Stimulated activated CD8-positive, alpha-beta memory T cell treated with anti-CD3 and anti-CD28 coated beads, Interleukin-15, amount 100 ng/mL, for 24 hours (primary cell): Measurements from ENCODE around the gene WDR55.
"Not testable (repeated sequence)": the region's sequence is repeated elsewhere in the genome, so short reads cannot be mapped to it uniquely, and the experiment has no call there.

Experiments
- DNase-seq: peaks from one replicate; pipeline ENCODE4 v3.0.0-alpha.2; 2020; ENCODE audit warnings: low read depth

The WDR55 gene

DNA sequence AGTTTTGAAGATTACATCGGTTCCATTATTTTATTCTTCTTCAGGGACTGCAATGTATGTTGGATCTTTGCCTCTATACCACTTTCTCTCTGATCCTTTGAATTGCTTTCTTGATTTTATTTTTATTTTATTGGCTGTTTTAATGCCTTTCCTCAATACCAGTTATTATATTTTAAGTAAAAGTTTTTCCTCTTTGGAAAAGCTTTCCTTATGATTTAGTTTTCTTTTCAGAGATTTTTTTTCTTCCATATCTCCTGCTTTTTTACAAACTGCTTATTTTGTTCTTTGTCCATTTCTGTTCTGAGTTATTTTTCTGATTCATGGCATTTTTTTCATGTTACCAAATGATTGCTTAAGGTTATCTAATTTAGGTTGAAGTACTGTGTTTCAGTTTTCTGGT is 47.1 kb downstream of the WDR55 start:
- no peak for DNase-seq

- DNase-seq = no peak
These were observed 48.9 kb downstream of the WDR55 start for GRCh38 chr5:140713562-140714094.

DNA sequence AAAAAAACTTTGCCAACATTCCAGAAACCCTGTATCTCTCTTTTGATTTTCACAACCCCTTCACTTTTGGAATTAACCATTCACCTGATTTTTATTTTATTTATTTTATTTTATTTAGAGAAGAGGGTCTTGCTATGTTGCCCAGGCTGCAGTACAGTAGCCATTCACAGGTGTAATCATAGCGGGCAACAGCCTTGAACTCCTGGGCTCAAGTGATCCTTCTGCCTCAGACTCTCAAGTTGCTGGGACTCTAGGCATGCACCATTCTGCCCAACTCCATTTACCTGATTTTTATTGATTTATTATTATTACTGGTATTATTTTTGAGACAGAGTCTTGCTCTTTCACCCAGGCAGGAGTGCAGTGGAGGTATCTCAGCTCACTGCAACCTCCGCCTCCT is 51.5 kb downstream of the WDR55 start:
- not testable (repeated sequence) for DNase-seq

DNA sequence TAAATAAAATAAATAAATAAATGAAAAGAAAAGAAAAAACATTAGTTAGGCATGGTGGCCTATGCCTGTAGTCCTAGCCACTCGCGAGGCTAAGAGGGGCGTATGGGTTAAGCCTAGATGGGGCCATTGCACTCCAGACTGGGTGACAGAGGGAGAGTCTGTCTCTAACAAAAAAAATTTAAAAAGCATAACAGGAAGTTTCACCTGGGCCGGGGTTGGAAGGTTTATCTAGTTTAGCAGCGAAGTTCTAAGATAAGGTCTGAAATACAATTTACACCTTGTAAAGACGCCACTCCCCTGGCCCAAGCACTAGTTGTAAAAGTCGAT is 53.5 kb downstream of the WDR55 start:
- no peak for DNase-seq

DNA sequence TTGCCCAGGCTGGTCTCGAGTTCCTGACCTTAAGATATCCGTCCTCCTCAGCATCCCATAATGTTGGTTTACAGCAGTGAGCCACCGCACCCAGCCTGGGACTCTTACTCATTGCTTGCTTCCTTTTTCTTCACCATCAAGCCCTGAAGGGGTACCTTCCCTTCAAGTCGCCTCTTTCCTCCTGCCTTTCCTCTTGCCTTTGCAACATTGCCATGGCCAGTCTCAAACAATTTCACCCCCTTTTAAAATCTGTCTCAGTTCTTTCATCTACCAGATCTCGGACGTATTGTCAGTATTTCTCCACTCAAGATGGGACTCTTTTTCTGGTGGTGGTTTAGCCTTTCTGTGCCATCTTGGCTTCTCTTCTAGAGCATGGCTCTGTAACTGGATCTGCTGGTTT is 56.0 kb downstream of the WDR55 start:
- DNase-seq = not testable (repeated sequence)

GRCh38 chr5:140721395-140721794 is 56.7 kb downstream of the WDR55 start:
- DNase-seq = not testable (repeated sequence)
